SK-N-MC (cell line): ENCODE data around the gene RS1.

ENCODE experiments used
- DNase-seq: peaks from one replicate; pipeline ENCODE4 v3.0.0-alpha.2; 2011; ENCODE audit warnings: low read depth, low spot score
- H3K27ac ChIP-seq: fragments of 200-600 bp; sonication (generic); 2 replicates; pipeline ENCODE4 v1.5.1; 2016; ENCODE audit warnings: mixed run types
- H3K36me3 ChIP-seq: fragments of 200-600 bp; sonication (generic); 2 replicates; pipeline ENCODE4 v1.6.1; 2017; ENCODE audit warnings: antibody characterized with exemption, low read length, mixed read lengths; ENCODE audit not compliant: insufficient read depth
- H3K4me3 ChIP-seq: fragments of 200-600 bp; sonication (generic); 2 replicates; pipeline ENCODE4 v1.5.1; 2016
- H3K9ac ChIP-seq: fragments of 200-600 bp; sonication (generic); 2 replicates; pipeline ENCODE4 v1.8.0; 2017; ENCODE audit warnings: mixed run types, mixed read lengths; ENCODE audit not compliant: insufficient read length
- H3K9me3 ChIP-seq: fragments of 200-600 bp; sonication (generic); 2 replicates; pipeline ENCODE4 v1.6.1; 2017; ENCODE audit warnings: low read depth, mild to moderate bottlenecking, antibody characterized with exemption, low read length, moderate library complexity, mixed read lengths
- EZH2 ChIP-seq: fragments of 200-600 bp; sonication (generic); IDR thresholded peaks from one replicate; pipeline ENCODE4 v1.6.1; 2017; ENCODE audit warnings: antibody characterized with exemption
- FOXP2 ChIP-seq: optimal IDR thresholded peaks from 2 replicates; pipeline ENCODE3; 2011; ENCODE audit warnings: mild to moderate bottlenecking, moderate library complexity; ENCODE audit not compliant: insufficient read depth; ENCODE audit errors: extremely low read length, control extremely low read depth
- POLR2AphosphoS5 ChIP-seq: IDR thresholded peaks from 2 replicates; pipeline ENCODE4 v1.6.1; 2012; ENCODE audit warnings: mild to moderate bottlenecking, low read depth, low read length, borderline replicate concordance

RS1 gene

DNA sequence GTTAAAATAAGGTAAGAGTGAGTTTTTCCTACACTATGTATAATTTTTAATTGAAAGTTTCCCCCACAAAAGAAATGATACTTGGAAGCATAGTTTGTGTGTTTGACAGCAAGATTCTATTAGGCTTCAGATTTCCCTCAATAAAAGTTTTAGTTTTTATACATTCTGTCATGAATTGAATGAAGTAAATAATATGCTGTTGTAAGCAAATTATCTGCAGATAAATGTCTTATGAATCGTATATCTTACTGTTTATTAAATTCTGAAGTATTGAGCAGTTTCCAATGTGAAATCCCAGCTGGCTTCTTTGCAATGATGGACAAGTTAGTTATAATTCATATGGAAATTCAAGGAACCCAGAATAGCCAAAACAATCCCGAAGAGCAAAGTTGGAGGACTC is 33.5 kb downstream of the RS1 start:
- Histone ChIP-seq H3K36me3 (no peaks in the 10 kb centered on the region), H3K9ac (no peak overlapping the region), H3K9me3 (no peaks in the 10 kb centered on the region), H3K27ac (no peak overlapping the region), H3K4me3 (no peak overlapping the region)
- DNase-seq, result no peak
- TF ChIP-seq FOXP2, result no peak
- no peak for TF ChIP-seq EZH2
- no peak for TF ChIP-seq POLR2AphosphoS5

DNA sequence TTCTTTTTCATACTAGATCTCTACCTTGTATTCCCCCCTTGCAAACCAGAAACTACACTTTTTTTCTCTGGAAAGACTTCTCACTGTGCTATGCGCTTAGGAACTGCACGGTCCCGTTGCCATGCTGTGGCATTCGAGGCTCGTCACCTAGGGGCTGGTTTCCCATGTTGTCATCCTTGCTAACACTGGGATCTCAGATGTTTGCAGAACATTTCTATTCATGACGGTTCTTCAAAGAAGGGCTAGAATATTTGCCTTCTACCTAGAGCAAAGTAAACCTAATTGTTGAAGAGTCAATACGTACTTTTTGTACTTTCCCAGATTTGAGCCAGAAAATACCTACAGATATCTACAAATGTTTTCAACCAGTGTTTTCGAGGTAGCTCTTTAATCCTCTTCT is 41.0 kb downstream of the RS1 start:
- Histone ChIP-seq H3K27ac (no peak overlapping the region), H3K9ac (no peak overlapping the region), H3K9me3 (no peaks in the 10 kb centered on the region), H3K36me3 (no peaks in the 10 kb centered on the region), H3K4me3 (no peak overlapping the region)
- TF ChIP-seq EZH2, result no peak
- no peak for TF ChIP-seq POLR2AphosphoS5
- TF ChIP-seq FOXP2, result no peak
- no peak for DNase-seq

DNA sequence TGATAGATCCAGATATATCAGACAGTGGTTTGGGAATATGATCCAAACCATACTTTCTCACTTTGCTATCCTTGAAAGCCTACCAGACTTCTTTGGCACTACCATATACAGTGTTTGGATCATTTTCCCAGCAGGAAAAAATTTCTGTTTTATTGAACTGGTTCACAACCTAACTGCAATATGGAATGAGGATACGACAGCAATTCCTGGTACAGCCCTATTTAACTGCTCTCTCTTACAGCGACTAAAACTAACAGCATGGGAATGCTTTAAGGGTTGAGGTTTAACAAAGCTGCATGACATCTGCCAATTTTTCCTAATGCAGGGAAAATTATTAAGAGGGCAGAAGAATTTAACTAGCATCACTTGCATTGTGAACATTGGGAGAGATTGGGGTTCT is 47.3 kb downstream of the RS1 start:
- no peak overlapping the region for H3K9ac ChIP-seq
- H3K9me3 ChIP-seq, result no peaks in the 10 kb centered on the region
- H3K27ac ChIP-seq, result no peak overlapping the region
- no peak overlapping the region for H3K4me3 ChIP-seq
- DNase-seq, result no peak
- H3K36me3 ChIP-seq, result no peaks in the 10 kb centered on the region
- no peak for TF ChIP-seq FOXP2
- TF ChIP-seq POLR2AphosphoS5, result no peak
- TF ChIP-seq EZH2, result no peak

DNA sequence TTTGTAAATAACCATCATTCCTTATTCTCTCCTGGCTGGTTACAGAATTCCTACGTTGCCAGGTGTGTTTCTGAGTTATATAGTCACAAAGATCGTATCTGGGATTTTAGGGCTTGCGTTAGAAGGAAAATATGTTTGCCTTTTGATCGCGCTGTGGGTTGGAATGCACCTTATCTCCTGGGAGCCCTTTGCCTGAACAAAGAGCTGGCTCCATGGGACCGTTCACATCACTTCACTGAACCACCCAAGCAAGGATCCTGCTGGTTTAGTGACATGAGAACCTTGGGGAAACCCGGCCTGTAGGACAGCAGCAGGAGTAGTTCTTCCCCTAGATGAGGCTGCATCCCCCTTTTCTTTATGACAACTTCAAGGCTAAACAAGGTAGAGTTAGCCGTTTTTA is 51.6 kb downstream of the RS1 start:
- TF ChIP-seq POLR2AphosphoS5, result no peak
- TF ChIP-seq FOXP2, result no peak
- TF ChIP-seq EZH2, result no peak
- Histone ChIP-seq H3K9ac (no peak overlapping the region), H3K4me3 (no peak overlapping the region), H3K27ac (no peak overlapping the region), H3K9me3 (no peaks in the 10 kb centered on the region), H3K36me3 (no peaks in the 10 kb centered on the region)
- DNase-seq, result no peak

DNA sequence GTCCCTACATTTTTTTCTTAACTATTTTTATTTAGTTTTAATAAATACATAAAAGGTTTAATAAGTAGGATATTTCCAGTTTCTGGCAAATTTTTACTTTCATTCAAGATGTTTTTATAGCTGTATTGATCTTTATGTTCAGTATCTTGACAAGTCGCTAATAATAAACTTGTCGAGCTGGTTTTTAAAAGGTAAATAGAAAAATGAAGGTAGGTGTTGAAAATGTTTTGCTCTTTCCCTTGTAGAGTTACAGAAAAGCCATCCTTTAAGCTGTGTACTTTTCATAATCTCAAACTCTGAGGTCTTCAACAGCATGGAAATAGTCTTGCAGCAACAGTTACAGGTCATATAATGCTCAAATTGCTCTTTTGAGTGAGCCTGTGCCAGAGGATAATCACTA is 52.6 kb downstream of the RS1 start:
- Histone ChIP-seq H3K9me3 (no peaks in the 10 kb centered on the region), H3K4me3 (no peak overlapping the region), H3K9ac (no peak overlapping the region)

DNA sequence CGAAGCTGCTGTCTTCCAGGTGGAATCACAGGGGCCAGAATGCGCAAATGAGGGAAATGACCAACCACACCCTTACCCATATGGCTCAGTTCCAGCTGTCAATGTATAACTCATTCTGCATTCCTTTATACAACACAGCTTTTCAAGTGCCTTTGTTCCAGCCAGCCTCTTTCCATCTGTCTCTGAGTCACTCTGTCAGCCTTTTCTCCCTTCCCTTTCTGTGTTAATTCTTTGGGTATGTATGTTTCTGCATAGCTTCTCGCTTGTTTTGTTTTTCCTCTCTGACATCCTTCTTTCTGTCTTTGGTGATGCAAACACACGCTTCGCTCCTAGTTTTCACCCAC is 54.5 kb downstream of the RS1 start:
- H3K27ac ChIP-seq, result no peak overlapping the region
- no peak for DNase-seq
- H3K4me3 ChIP-seq, result no peak overlapping the region
- H3K9me3 ChIP-seq, result no peaks in the 10 kb centered on the region
- no peak overlapping the region for H3K9ac ChIP-seq
- TF ChIP-seq FOXP2 (no peak), EZH2 (no peak), POLR2AphosphoS5 (no peak)
- H3K36me3 ChIP-seq, result no peaks in the 10 kb centered on the region

More for the DNA sequence above, 52.6 kb downstream of the RS1 start:
- DNase-seq, result no peak
- no peak for TF ChIP-seq POLR2AphosphoS5
- no peak for TF ChIP-seq FOXP2
- no peaks in the 10 kb centered on the region for H3K36me3 ChIP-seq
- H3K27ac ChIP-seq, result no peak overlapping the region

DNA sequence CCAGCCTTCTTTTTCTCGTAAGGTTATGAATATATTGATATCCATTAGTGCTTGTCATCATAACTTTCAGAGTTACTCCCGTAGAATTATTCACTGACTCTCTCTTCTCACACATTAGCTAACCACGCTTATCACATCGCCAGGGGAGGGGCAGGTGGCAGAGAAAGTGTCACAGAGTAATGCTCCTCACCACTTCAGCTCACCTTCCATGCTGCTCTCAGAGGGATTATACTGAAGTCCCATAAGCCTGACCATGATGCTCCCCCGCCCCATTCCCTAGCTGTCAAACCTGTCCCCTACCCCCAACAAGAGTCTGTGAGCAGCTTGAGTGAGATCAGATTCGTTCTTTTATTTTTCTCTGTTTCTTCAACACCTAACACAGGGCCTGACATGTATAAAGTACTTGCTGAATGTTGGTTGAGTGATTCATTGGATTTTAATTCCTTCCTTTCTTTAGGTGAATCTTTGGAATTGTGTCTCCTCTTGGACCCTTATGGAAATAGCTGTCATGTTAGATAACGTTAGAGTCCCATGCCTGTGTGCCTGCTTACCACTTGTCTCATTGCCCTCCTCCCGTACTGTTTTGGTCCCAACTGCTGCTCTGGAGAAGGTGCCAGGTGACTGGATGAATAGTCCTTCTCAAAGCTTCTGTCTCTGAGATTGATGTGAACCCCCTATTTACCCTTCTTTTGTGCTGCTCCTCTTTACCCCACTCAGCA is 55.1 kb downstream of the RS1 start:
- no peak overlapping the region for H3K27ac ChIP-seq

DNA sequence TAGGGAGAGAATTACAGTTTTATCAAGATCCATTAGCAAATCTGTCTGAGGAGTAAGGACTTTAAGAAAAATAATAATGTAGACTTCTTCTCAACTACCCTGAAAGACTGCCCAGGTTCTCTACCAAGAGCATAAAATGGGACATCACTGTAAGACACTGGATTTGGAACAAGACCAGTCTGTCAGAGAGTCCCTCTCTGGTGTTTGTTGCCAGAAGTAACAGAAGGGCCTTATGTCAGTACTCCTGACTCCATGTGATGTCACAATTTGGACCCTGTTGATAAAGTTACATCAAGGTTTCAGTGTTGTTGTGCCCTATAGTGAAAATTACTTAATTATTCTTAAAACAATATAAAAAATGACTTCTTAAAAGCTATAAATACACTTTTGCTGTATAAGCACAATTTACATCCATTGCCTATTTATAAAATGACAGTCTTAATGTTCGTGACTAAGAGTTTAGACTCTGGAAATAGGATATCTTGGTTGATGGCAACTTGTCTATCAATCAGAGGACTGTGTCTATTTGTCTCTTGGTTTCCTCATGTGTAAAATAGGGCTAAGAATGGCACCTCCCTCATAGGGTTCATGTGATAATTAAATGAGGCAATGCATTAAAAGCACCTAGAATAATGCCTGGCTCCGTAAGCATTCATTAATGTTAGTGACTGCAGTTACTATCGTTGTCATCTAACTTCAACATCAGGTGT is 57.8 kb downstream of the RS1 start:
- no peaks in the 10 kb centered on the region for H3K36me3 ChIP-seq

More for the DNA sequence above, 55.1 kb downstream of the RS1 start:
- H3K9me3 ChIP-seq, result no peaks in the 10 kb centered on the region
- no peak overlapping the region for H3K4me3 ChIP-seq
- TF ChIP-seq EZH2 (no peak), FOXP2 (no peak), POLR2AphosphoS5 (no peak)
- DNase-seq, result no peak
- H3K9ac ChIP-seq, result no peak overlapping the region
- H3K36me3 ChIP-seq, result no peaks in the 10 kb centered on the region

More for the DNA sequence above, 57.8 kb downstream of the RS1 start:
- Histone ChIP-seq H3K9ac (no peak overlapping the region), H3K27ac (no peak overlapping the region), H3K4me3 (no peak overlapping the region), H3K9me3 (no peaks in the 10 kb centered on the region)
- no peak for DNase-seq
- TF ChIP-seq POLR2AphosphoS5 (no peak), FOXP2 (no peak)
